HG03520 (cell line): Measurements from ENCODE around the gene CYREN.
"Not testable (repeated sequence)": the region's sequence is repeated elsewhere in the genome, so short reads cannot be mapped to it uniquely, and the experiment has no call there.

Experiments used
- ATAC-seq: cut with Tn5 transposase; IDR thresholded peaks from one replicate; pipeline ENCODE4 v1.9.1; 2021; ENCODE audit warnings: mild to moderate bottlenecking, moderate library complexity; ENCODE audit not compliant: unreplicated experiment

The CYREN gene

GRCh38 chr7:135160858-135161653, 9.5 kb downstream of the CYREN start:
- ATAC-seq = no peak

- ATAC-seq = no peak
Measured at GRCh38 chr7:135160098-135160857, 10.2 kb downstream of the CYREN start.

GRCh38 chr7:135159359-135160085, 11.0 kb downstream of the CYREN start:
- ATAC-seq = no peak

- no peak for ATAC-seq
Measured at GRCh38 chr7:135158874-135159273, 11.6 kb downstream of the CYREN start.

- ATAC-seq = no peak
Measured at GRCh38 chr7:135158141-135158655, 12.3 kb downstream of the CYREN start.

GRCh38 chr7:135156290-135156689, 14.2 kb downstream of the CYREN start:
- no peak for ATAC-seq

- ATAC-seq = no peak
Measured at GRCh38 chr7:135154734-135155133, 15.8 kb downstream of the CYREN start.

- ATAC-seq = no peak
Measured at GRCh38 chr7:135152442-135152841, 18.1 kb downstream of the CYREN start.

- ATAC-seq = no peak
Measured at GRCh38 chr7:135151533-135151932, 19.0 kb downstream of the CYREN start.

GRCh38 chr7:135151132-135151531, 19.4 kb downstream of the CYREN start:
- no peak for ATAC-seq

- ATAC-seq = no peak
Measured at GRCh38 chr7:135150072-135150782, 20.3 kb downstream of the CYREN start.

GRCh38 chr7:135147899-135148721, 22.4 kb downstream of the CYREN start, which contains the start of gene TMEM140:
TSS of gene TMEM140 (plus strand) at chr7:135148072. CDS start at chr7:135164442, 16,370 bp downstream.
- ATAC-seq = peak; percentile 75

GRCh38 chr7:135147341-135147898, 23.1 kb downstream of the CYREN start:
- no peak for ATAC-seq

- ATAC-seq = no peak
Measured at GRCh38 chr7:135143885-135144668, 26.4 kb downstream of the CYREN start.

GRCh38 chr7:135129579-135129978, 40.9 kb downstream of the CYREN start:
- no peak for ATAC-seq

GRCh38 chr7:135128931-135129330, 41.6 kb downstream of the CYREN start:
- ATAC-seq = no peak

- ATAC-seq = not testable (repeated sequence)
Measured at GRCh38 chr7:135124631-135125030, 45.9 kb downstream of the CYREN start.

- no peak for ATAC-seq
Measured at GRCh38 chr7:135121868-135122267, 48.6 kb downstream of the CYREN start.

- ATAC-seq = no peak
Measured at GRCh38 chr7:135117096-135117495, 53.4 kb downstream of the CYREN start.
